Measurements from ENCODE around the gene NOVA2. TPM values are rescaled to one million over a fixed set of nuclear protein-coding genes. Genes with fewer than 3 reads are reported as not detected.
A peak's percentile ranks its signal among the peaks of the same experiment; 100 is the strongest.

Gene NOVA2
- total and polyA plus RNA-seq, 9 of the 15 experiments (the other 6 are each of a cell fraction or from before 2014, with no cell fraction given) = not detected

DNA sequence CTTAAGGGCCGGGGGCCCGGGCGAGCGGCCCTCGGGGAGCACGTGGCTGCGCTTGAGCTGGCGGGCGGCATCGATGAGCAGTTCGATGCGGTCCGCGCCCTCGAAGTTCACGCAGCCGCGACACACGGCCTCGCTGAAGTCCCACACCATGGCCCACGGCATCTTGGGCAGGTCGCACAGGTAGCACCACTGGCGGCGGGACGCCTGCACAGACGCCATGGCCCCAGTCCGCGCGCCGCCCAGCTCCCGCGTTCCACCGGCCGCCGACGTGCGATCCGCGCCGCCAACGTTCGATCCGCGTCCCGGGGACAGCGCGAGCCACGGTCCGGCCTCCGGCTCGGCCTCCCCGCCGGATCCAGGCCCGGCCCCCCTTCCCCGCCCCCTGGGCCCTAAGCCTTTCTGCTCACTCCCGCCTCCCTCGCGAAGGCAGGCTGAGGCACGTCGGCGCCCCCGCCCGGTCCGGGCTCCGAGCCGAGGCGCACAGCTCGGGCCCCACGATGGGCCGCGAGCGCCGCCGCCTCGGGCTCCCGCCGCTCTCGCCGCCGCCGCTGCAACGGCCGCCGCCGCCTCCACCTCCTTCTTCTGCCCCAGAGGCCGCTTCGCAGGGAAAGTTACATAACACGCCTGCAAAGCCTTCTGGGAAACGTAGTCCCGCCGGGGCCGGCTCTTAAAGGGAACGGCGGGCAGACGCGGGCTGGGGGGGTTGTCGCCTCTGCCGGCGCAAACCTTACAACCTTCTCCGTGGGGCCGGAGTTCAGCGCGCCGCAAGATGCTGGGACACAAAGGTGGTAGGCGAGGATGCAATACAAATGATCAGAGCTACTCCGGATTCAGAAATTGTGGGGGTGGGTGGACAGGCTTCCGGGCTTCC, 87.9 kb downstream of the NOVA2 start, which contains the start of gene IRF2BP1 (continued):
- TF ChIP-seq L3MBTL2 (IDR thresholded peaks at IDR 0.05) (peak; percentile 96), ARID1B (IDR thresholded peaks at IDR 0.05) (no peak)
- TF ChIP-seq, protein P1, sequence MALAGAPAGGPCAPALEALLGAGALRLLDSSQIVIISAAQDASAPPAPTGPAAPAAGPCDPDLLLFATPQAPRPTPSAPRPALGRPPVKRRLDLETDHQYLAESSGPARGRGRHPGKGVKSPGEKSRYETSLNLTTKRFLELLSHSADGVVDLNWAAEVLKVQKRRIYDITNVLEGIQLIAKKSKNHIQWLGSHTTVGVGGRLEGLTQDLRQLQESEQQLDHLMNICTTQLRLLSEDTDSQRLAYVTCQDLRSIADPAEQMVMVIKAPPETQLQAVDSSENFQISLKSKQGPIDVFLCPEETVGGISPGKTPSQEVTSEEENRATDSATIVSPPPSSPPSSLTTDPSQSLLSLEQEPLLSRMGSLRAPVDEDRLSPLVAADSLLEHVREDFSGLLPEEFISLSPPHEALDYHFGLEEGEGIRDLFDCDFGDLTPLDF (CRISPR knock-in tag; IDR thresholded peaks at IDR 0.05) = no peak
- TF ChIP-seq, protein P2, sequence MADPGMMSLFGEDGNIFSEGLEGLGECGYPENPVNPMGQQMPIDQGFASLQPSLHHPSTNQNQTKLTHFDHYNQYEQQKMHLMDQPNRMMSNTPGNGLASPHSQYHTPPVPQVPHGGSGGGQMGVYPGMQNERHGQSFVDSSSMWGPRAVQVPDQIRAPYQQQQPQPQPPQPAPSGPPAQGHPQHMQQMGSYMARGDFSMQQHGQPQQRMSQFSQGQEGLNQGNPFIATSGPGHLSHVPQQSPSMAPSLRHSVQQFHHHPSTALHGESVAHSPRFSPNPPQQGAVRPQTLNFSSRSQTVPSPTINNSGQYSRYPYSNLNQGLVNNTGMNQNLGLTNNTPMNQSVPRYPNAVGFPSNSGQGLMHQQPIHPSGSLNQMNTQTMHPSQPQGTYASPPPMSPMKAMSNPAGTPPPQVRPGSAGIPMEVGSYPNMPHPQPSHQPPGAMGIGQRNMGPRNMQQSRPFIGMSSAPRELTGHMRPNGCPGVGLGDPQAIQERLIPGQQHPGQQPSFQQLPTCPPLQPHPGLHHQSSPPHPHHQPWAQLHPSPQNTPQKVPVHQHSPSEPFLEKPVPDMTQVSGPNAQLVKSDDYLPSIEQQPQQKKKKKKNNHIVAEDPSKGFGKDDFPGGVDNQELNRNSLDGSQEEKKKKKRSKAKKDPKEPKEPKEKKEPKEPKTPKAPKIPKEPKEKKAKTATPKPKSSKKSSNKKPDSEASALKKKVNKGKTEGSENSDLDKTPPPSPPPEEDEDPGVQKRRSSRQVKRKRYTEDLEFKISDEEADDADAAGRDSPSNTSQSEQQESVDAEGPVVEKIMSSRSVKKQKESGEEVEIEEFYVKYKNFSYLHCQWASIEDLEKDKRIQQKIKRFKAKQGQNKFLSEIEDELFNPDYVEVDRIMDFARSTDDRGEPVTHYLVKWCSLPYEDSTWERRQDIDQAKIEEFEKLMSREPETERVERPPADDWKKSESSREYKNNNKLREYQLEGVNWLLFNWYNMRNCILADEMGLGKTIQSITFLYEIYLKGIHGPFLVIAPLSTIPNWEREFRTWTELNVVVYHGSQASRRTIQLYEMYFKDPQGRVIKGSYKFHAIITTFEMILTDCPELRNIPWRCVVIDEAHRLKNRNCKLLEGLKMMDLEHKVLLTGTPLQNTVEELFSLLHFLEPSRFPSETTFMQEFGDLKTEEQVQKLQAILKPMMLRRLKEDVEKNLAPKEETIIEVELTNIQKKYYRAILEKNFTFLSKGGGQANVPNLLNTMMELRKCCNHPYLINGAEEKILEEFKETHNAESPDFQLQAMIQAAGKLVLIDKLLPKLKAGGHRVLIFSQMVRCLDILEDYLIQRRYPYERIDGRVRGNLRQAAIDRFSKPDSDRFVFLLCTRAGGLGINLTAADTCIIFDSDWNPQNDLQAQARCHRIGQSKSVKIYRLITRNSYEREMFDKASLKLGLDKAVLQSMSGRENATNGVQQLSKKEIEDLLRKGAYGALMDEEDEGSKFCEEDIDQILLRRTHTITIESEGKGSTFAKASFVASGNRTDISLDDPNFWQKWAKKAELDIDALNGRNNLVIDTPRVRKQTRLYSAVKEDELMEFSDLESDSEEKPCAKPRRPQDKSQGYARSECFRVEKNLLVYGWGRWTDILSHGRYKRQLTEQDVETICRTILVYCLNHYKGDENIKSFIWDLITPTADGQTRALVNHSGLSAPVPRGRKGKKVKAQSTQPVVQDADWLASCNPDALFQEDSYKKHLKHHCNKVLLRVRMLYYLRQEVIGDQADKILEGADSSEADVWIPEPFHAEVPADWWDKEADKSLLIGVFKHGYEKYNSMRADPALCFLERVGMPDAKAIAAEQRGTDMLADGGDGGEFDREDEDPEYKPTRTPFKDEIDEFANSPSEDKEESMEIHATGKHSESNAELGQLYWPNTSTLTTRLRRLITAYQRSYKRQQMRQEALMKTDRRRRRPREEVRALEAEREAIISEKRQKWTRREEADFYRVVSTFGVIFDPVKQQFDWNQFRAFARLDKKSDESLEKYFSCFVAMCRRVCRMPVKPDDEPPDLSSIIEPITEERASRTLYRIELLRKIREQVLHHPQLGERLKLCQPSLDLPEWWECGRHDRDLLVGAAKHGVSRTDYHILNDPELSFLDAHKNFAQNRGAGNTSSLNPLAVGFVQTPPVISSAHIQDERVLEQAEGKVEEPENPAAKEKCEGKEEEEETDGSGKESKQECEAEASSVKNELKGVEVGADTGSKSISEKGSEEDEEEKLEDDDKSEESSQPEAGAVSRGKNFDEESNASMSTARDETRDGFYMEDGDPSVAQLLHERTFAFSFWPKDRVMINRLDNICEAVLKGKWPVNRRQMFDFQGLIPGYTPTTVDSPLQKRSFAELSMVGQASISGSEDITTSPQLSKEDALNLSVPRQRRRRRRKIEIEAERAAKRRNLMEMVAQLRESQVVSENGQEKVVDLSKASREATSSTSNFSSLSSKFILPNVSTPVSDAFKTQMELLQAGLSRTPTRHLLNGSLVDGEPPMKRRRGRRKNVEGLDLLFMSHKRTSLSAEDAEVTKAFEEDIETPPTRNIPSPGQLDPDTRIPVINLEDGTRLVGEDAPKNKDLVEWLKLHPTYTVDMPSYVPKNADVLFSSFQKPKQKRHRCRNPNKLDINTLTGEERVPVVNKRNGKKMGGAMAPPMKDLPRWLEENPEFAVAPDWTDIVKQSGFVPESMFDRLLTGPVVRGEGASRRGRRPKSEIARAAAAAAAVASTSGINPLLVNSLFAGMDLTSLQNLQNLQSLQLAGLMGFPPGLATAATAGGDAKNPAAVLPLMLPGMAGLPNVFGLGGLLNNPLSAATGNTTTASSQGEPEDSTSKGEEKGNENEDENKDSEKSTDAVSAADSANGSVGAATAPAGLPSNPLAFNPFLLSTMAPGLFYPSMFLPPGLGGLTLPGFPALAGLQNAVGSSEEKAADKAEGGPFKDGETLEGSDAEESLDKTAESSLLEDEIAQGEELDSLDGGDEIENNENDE (IDR thresholded peaks at IDR 0.05; ENCODE audit: low read depth, low read length) = no peak
- TF ChIP-seq, protein P3, sequence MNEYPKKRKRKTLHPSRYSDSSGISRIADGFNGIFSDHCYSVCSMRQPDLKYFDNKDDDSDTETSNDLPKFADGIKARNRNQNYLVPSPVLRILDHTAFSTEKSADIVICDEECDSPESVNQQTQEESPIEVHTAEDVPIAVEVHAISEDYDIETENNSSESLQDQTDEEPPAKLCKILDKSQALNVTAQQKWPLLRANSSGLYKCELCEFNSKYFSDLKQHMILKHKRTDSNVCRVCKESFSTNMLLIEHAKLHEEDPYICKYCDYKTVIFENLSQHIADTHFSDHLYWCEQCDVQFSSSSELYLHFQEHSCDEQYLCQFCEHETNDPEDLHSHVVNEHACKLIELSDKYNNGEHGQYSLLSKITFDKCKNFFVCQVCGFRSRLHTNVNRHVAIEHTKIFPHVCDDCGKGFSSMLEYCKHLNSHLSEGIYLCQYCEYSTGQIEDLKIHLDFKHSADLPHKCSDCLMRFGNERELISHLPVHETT (CRISPR knock-in tag; conservative IDR thresholded peaks at IDR 0.05 in 1 of 2, IDR thresholded peaks at IDR 0.05 in 1 of 2) = peak in 1 of 2 experiments; percentile 97; a peak in 2 of 4 replicates
